Panc1 (cell line): ENCODE data around the gene DUS1L.

Source experiments
- CTCF ChIP-seq: fragments of 450-650 bp; IDR thresholded peaks from 2 replicates; pipeline ENCODE4 v1.5.1; 2017; ENCODE audit warnings: mild to moderate bottlenecking
- POLR2AphosphoS5 ChIP-seq: IDR thresholded peaks from 2 replicates; pipeline ENCODE4 v1.6.1; 2012; ENCODE audit warnings: mild to moderate bottlenecking, low read depth, low read length, moderate library complexity
- REST ChIP-seq, 2 experiments: IDR thresholded peaks; 2 replicates each; pipeline ENCODE4 v1.6.1; 2011 to 2012; ENCODE audit warnings: low read depth in 2 of 2, control low read depth in 1 of 2, low read length in 1 of 2, mild to moderate bottlenecking in 1 of 2, moderate library complexity in 1 of 2; ENCODE audit not compliant: insufficient read depth in 1 of 2
- TCF7L2 ChIP-seq: IDR thresholded peaks from 2 replicates; pipeline ENCODE4 v1.6.1; 2011; ENCODE audit warnings: mild to moderate bottlenecking, low read depth, low read length, inconsistent platforms

GRCh38 chr17:82030470-82031302, 34.9 kb downstream of the DUS1L start:
- TF ChIP-seq CTCF, result peak; percentile 94
- peak; percentile 81 for TF ChIP-seq POLR2AphosphoS5
- TF ChIP-seq REST (IDR thresholded peaks at IDR 0.05; ENCODE audit: insufficient read depth in 1 of 2, low read depth in 2 of 2, low read length in 1 of 2), result no peak
- no peak for TF ChIP-seq TCF7L2
